ENCODE data around the gene ROR1.

GRCh38 chr1:64001038-64001437 is 227.2 kb downstream of the ROR1 start:
- TF ChIP-seq CTCF (conservative IDR thresholded peaks at IDR 0.05 in 1 of 2, IDR thresholded peaks at IDR 0.05 in 1 of 2; ENCODE audit: low read depth in 1 of 2, low read length in 2 of 2), result no peak
- TF ChIP-seq EZH2 (IDR thresholded peaks at IDR 0.05; ENCODE audit: low read length, missing control alignments), result no peak
